ENCODE results near the gene GATAD2A. TPM values are rescaled to one million over a fixed set of nuclear protein-coding genes. Genes with fewer than 3 reads are reported as not detected.

The GATAD2A gene
- total and polyA plus RNA-seq, 2 of the 8 experiments (the other 6 are each of a cell fraction or from before 2014, with no cell fraction given) = 38.4 to 205 TPM

- no peaks in the 10 kb centered on the region; a peak in 1 of 7 replicates for H3K27me3 ChIP-seq (replicated peaks in 1 of 4; ENCODE audit: control insufficient read depth in 3 of 4, extremely low read depth in 1 of 4, insufficient read depth in 3 of 4, low read length in 3 of 4)
- no peak overlapping the region for H2AFZ ChIP-seq (ENCODE audit: low read length)
- H3K4me3 ChIP-seq (ENCODE audit: extremely low read depth in 1 of 4, insufficient read depth in 2 of 4, low read depth in 3 of 4, low read length in 4 of 4) = no peak overlapping the region
- no peaks in the 10 kb centered on the region for H4K20me1 ChIP-seq (replicated peaks in 1 of 2; ENCODE audit: control insufficient read depth in 1 of 2, insufficient read depth in 2 of 2, low read length in 2 of 2)
- H4K8ac ChIP-seq (ENCODE audit: extremely low read depth, insufficient read depth, low read length) = no peak overlapping the region
- H3K23ac ChIP-seq (ENCODE audit: insufficient read length) = no peak overlapping the region
- POLR2A ChIA-PET (ENCODE audit: partially characterized antibody) = interaction anchor here (0.8 to 3.2 kb wide), 7 partner anchors 11 to 146 kb away, joined by 3 to 13 read pairs (median 4); no protein-coding TSS in a partner anchor
- H3K79me1 ChIP-seq (ENCODE audit: low read depth, low read length) = no peaks in the 10 kb centered on the region
- no peak overlapping the region for H4K91ac ChIP-seq (replicated peaks; ENCODE audit: insufficient read length, low read length)
- H2BK20ac ChIP-seq (ENCODE audit: low read length) = no peak overlapping the region
- H3K14ac ChIP-seq (ENCODE audit: insufficient read length) = no peak overlapping the region
- H2BK15ac ChIP-seq (ENCODE audit: low read length) = no peak overlapping the region
- no peak overlapping the region for H3K9ac ChIP-seq (replicated peaks in 1 of 4; ENCODE audit: extremely low read depth in 1 of 4, low read depth in 3 of 4, low read length in 3 of 4)
- H3K4me1 ChIP-seq (replicated peaks in 1 of 4; ENCODE audit: control insufficient read depth in 3 of 4, insufficient read depth in 4 of 4, low read length in 3 of 4) = no peaks in the 10 kb centered on the region; a peak in 1 of 7 replicates
- CTCF ChIA-PET (ENCODE audit: partially characterized antibody) = interaction anchor here (1.3 to 1.8 kb wide), 2 partner anchors 20 to 44 kb away, joined by 5 to 8 read pairs; no protein-coding TSS in a partner anchor
- DNase-seq (ENCODE audit: low read depth in 1 of 2, low spot score in 2 of 2) = no peak
- H2AK5ac ChIP-seq (ENCODE audit: low read depth, low read length) = no peak overlapping the region
- no peaks in the 10 kb centered on the region for H3K79me2 ChIP-seq (ENCODE audit: control insufficient read depth in 1 of 2, insufficient read depth in 2 of 2, low read length in 2 of 2)
- no peak for TF ChIP-seq RNF2 (IDR thresholded peaks at IDR 0.05; ENCODE audit: borderline replicate concordance, low read depth, low read length, missing control alignments, poor library complexity, severe bottlenecking)
- TF ChIP-seq SUZ12 (IDR thresholded peaks at IDR 0.05; ENCODE audit: low read length) = no peak
- no peak for TF ChIP-seq TAF1 (IDR thresholded peaks at IDR 0.05; ENCODE audit: low read depth, low read length)
- no peak for TF ChIP-seq TAF7 (optimal IDR thresholded peaks at IDR 0.05; ENCODE audit: borderline replicate concordance, low read depth, low read length)
- no peak for TF ChIP-seq KDM1A (IDR thresholded peaks at IDR 0.05; ENCODE audit: borderline replicate concordance, low read length)
- TF ChIP-seq CBX8 (IDR thresholded peaks at IDR 0.05; ENCODE audit: borderline replicate concordance, low read depth, low read length) = no peak
- no peak for TF ChIP-seq YY1 (IDR thresholded peaks at IDR 0.05; ENCODE audit: low read depth, low read length)
- no peak for TF ChIP-seq MAFK (IDR thresholded peaks at IDR 0.05; ENCODE audit: low read depth, low read length)
- TF ChIP-seq CTBP2 (IDR thresholded peaks at IDR 0.05; ENCODE audit: borderline replicate concordance, insufficient read depth, insufficient read length, low read length) = no peak
- TF ChIP-seq NANOG (IDR thresholded peaks at IDR 0.05; ENCODE audit: insufficient read depth, low read depth, low read length, poor library complexity, severe bottlenecking) = no peak
- TF ChIP-seq E2F6 (IDR thresholded peaks at IDR 0.05) = no peak
- H3K27ac ChIP-seq (ENCODE audit: low read depth, low read length) = no peak overlapping the region
- peaks cover 0 to 16% (median 4%) of the 10 kb centered on the region in 4 experiments; a peak in 5 of 8 replicates for H3K36me3 ChIP-seq (ENCODE audit: control insufficient read depth in 2 of 4, insufficient read depth in 4 of 4, low read length in 3 of 4)
- H4K5ac ChIP-seq (ENCODE audit: insufficient read length, low read depth, low read length) = no peak overlapping the region
- WGBS, 2 experiments (ENCODE audit: extremely low coverage in 1 of 2, insufficient coverage in 1 of 2, insufficient read length in 1 of 2, insufficient replicate concordance in 2 of 2, low coverage in 1 of 2, low lambda C conversion rate in 2 of 2, missing lambda C conversion rate in 1 of 2) = 53% methylated on average over 6 of the region's 6 CpGs; no CpG with 5 or more reads in 1 of the 2 experiments
- H3K9me3 ChIP-seq (ENCODE audit: insufficient read depth in 2 of 2, low read depth in 1 of 2, low read length in 1 of 2) = no peaks in the 10 kb centered on the region
- no peak overlapping the region for H2BK12ac ChIP-seq (ENCODE audit: low read depth, low read length)
- no peak overlapping the region for H3K4ac ChIP-seq (replicated peaks; ENCODE audit: insufficient read length, low read depth, low read length)
- H3K4me2 ChIP-seq (ENCODE audit: insufficient read depth in 1 of 2, low read depth in 2 of 2, low read length in 2 of 2) = no peak overlapping the region
- H3K56ac ChIP-seq (replicated peaks; ENCODE audit: insufficient read length, low read depth, low read length) = no peak overlapping the region
- H3K23me2 ChIP-seq (ENCODE audit: low read depth, low read length) = no peaks in the 10 kb centered on the region
- no peak overlapping the region for H2BK5ac ChIP-seq (ENCODE audit: low read depth, low read length)
- H3K18ac ChIP-seq (ENCODE audit: extremely low read depth, low read length) = no peak overlapping the region
- H2BK120ac ChIP-seq (replicated peaks; ENCODE audit: low read depth, low read length) = no peak overlapping the region
- no peak for FAIRE-seq
Observed at GRCh38 chr19:19510432-19510831, 105.0 kb downstream of the GATAD2A start.

Measured in H1 (cell line).